ENCODE results near the gene NAALADL2. TPM values are rescaled to one million over a fixed set of nuclear protein-coding genes. Genes with fewer than 3 reads are reported as not detected.

NAALADL2 gene
- total and polyA plus RNA-seq, 2 of the 8 experiments (the other 6 are each of a cell fraction or from before 2014, with no cell fraction given), result 0.12 to 0.22 TPM

DNA sequence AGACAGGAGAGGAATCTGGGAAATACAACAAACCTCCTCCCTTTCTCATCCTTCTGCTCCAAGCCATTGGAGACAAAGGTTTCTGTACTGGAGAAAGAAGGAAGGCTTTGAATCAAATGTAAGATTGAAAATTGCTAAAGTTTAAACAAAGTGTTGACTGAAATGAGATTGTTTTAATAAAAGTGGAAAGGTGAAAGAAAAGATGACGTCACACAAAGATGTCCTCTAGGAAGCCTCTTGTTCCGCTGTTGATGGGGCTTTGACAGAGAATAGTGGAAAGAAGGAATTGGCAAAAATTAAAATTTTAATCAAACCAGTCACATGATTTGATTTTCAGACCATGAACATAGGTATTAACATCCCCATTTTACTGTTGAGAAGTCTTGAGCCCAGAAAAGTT is 967.6 kb downstream of the NAALADL2 start (continued):
- TF ChIP-seq, protein P1, sequence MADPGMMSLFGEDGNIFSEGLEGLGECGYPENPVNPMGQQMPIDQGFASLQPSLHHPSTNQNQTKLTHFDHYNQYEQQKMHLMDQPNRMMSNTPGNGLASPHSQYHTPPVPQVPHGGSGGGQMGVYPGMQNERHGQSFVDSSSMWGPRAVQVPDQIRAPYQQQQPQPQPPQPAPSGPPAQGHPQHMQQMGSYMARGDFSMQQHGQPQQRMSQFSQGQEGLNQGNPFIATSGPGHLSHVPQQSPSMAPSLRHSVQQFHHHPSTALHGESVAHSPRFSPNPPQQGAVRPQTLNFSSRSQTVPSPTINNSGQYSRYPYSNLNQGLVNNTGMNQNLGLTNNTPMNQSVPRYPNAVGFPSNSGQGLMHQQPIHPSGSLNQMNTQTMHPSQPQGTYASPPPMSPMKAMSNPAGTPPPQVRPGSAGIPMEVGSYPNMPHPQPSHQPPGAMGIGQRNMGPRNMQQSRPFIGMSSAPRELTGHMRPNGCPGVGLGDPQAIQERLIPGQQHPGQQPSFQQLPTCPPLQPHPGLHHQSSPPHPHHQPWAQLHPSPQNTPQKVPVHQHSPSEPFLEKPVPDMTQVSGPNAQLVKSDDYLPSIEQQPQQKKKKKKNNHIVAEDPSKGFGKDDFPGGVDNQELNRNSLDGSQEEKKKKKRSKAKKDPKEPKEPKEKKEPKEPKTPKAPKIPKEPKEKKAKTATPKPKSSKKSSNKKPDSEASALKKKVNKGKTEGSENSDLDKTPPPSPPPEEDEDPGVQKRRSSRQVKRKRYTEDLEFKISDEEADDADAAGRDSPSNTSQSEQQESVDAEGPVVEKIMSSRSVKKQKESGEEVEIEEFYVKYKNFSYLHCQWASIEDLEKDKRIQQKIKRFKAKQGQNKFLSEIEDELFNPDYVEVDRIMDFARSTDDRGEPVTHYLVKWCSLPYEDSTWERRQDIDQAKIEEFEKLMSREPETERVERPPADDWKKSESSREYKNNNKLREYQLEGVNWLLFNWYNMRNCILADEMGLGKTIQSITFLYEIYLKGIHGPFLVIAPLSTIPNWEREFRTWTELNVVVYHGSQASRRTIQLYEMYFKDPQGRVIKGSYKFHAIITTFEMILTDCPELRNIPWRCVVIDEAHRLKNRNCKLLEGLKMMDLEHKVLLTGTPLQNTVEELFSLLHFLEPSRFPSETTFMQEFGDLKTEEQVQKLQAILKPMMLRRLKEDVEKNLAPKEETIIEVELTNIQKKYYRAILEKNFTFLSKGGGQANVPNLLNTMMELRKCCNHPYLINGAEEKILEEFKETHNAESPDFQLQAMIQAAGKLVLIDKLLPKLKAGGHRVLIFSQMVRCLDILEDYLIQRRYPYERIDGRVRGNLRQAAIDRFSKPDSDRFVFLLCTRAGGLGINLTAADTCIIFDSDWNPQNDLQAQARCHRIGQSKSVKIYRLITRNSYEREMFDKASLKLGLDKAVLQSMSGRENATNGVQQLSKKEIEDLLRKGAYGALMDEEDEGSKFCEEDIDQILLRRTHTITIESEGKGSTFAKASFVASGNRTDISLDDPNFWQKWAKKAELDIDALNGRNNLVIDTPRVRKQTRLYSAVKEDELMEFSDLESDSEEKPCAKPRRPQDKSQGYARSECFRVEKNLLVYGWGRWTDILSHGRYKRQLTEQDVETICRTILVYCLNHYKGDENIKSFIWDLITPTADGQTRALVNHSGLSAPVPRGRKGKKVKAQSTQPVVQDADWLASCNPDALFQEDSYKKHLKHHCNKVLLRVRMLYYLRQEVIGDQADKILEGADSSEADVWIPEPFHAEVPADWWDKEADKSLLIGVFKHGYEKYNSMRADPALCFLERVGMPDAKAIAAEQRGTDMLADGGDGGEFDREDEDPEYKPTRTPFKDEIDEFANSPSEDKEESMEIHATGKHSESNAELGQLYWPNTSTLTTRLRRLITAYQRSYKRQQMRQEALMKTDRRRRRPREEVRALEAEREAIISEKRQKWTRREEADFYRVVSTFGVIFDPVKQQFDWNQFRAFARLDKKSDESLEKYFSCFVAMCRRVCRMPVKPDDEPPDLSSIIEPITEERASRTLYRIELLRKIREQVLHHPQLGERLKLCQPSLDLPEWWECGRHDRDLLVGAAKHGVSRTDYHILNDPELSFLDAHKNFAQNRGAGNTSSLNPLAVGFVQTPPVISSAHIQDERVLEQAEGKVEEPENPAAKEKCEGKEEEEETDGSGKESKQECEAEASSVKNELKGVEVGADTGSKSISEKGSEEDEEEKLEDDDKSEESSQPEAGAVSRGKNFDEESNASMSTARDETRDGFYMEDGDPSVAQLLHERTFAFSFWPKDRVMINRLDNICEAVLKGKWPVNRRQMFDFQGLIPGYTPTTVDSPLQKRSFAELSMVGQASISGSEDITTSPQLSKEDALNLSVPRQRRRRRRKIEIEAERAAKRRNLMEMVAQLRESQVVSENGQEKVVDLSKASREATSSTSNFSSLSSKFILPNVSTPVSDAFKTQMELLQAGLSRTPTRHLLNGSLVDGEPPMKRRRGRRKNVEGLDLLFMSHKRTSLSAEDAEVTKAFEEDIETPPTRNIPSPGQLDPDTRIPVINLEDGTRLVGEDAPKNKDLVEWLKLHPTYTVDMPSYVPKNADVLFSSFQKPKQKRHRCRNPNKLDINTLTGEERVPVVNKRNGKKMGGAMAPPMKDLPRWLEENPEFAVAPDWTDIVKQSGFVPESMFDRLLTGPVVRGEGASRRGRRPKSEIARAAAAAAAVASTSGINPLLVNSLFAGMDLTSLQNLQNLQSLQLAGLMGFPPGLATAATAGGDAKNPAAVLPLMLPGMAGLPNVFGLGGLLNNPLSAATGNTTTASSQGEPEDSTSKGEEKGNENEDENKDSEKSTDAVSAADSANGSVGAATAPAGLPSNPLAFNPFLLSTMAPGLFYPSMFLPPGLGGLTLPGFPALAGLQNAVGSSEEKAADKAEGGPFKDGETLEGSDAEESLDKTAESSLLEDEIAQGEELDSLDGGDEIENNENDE (IDR thresholded peaks at IDR 0.05; ENCODE audit: insufficient replicate concordance, low read length), result no peak
- TF ChIP-seq NANOG (IDR thresholded peaks at IDR 0.05; ENCODE audit: insufficient read depth, low read depth, low read length, poor library complexity, severe bottlenecking), result no peak
- TF ChIP-seq, protein P2, sequence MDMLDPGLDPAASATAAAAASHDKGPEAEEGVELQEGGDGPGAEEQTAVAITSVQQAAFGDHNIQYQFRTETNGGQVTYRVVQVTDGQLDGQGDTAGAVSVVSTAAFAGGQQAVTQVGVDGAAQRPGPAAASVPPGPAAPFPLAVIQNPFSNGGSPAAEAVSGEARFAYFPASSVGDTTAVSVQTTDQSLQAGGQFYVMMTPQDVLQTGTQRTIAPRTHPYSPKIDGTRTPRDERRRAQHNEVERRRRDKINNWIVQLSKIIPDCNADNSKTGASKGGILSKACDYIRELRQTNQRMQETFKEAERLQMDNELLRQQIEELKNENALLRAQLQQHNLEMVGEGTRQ (IDR thresholded peaks at IDR 0.05; ENCODE audit: low read length), result no peak
